IMR-90 (cell line): Measurements from ENCODE around the gene NCSTN. TPM values are rescaled to one million over a fixed set of nuclear protein-coding genes. Genes with fewer than 3 reads are reported as not detected.

Experiments
- ATAC-seq: fragments of 200-7000 bp; cut with Tn5 transposase; 2 replicates; pipeline ENCODE4 v1.9.1; 2020; ENCODE audit warnings: low read depth, mild to moderate bottlenecking, moderate library complexity
- BruUV-seq: library from RNA; stranded (reverse); fragments of 400-500 nt; replicated peaks from 2 replicates; lab custom pipeline; 2021; lab: Mats Ljungman, UMichigan
- CTCF ChIA-PET: fragments of 300-600 bp; formaldehyde crosslinking; extraction: SDS; loops from one replicate; lab custom pipeline; 2021; ENCODE audit warnings: antibody characterized with exemption; lab: Yijun Ruan, JAX
- POLR2A ChIA-PET: fragments of 300-600 bp; sonication (Branson Sonifier 250); formaldehyde crosslinking; loops from one replicate; lab custom pipeline; 2022; ENCODE audit warnings: antibody characterized with exemption; ENCODE audit not compliant: unreplicated experiment; lab: Charles Lee
- DNase-seq: peaks from one replicate; pipeline ENCODE4 v3.0.0; 2013
- H2AFZ ChIP-seq: replicated peaks from 2 replicates; pipeline ENCODE3; 2013; ENCODE audit warnings: low read length, mild to moderate bottlenecking; ENCODE audit not compliant: poor library complexity
- H2AK5ac ChIP-seq: 2 replicates; pipeline ENCODE4 v1.6.1; 2013; ENCODE audit warnings: low read depth, low read length, inconsistent platforms
- H2AK9ac ChIP-seq: replicated peaks from 2 replicates; pipeline ENCODE3; 2013; ENCODE audit warnings: mild to moderate bottlenecking, low read depth, low read length, moderate library complexity; ENCODE audit not compliant: poor library complexity
- H2BK120ac ChIP-seq: 2 replicates; pipeline ENCODE4 v1.6.1; 2013; ENCODE audit warnings: low read depth, low read length, inconsistent platforms
- H2BK15ac ChIP-seq: 3 replicates; pipeline ENCODE4 v1.6.1; 2013; ENCODE audit warnings: low read depth, low read length, inconsistent platforms
- H2BK20ac ChIP-seq: 2 replicates; pipeline ENCODE4 v1.6.1; 2013; ENCODE audit warnings: low read depth, mild to moderate bottlenecking, inconsistent platforms, low read length, moderate library complexity
- H2BK5ac ChIP-seq: 2 replicates; pipeline ENCODE4 v1.6.1; 2013; ENCODE audit warnings: mild to moderate bottlenecking, low read depth, low read length, inconsistent platforms; ENCODE audit not compliant: poor library complexity, severe bottlenecking
- H3K14ac ChIP-seq: replicated peaks from 2 replicates; pipeline ENCODE4 v1.6.1; 2013; ENCODE audit warnings: low read depth, low read length, inconsistent platforms
- H3K18ac ChIP-seq: 2 replicates; pipeline ENCODE4 v1.6.1; 2013; ENCODE audit warnings: low read depth, low read length, control low read depth
- H3K23ac ChIP-seq: 2 replicates; pipeline ENCODE4 v1.6.1; 2013; ENCODE audit warnings: low read depth, low read length, inconsistent platforms
- H3K27ac ChIP-seq: 2 replicates; pipeline ENCODE4 v1.5.1; 2013; ENCODE audit warnings: mild to moderate bottlenecking, control low read depth, low read length; ENCODE audit not compliant: insufficient read depth
- H3K27me3 ChIP-seq: 2 replicates; pipeline ENCODE4 v1.6.1; 2013; ENCODE audit warnings: low read length; ENCODE audit not compliant: control insufficient read depth, insufficient read depth
- H3K36me3 ChIP-seq: 2 replicates; pipeline ENCODE4 v1.6.1; 2013; ENCODE audit warnings: low read length, mixed read lengths; ENCODE audit not compliant: control insufficient read depth, insufficient read depth
- H3K4ac ChIP-seq: 2 replicates; pipeline ENCODE4 v1.6.1; 2013; ENCODE audit warnings: low read depth, low read length, inconsistent platforms
- H3K4me1 ChIP-seq: 2 replicates; pipeline ENCODE4 v1.6.1; 2013; ENCODE audit warnings: low read length, mixed read lengths; ENCODE audit not compliant: control insufficient read depth, insufficient read depth
- H3K4me2 ChIP-seq: 2 replicates; pipeline ENCODE4 v1.6.1; 2013; ENCODE audit warnings: low read depth, mild to moderate bottlenecking, control low read depth, low read length, moderate library complexity
- H3K4me3 ChIP-seq: 2 replicates; pipeline ENCODE4 v1.5.1; 2013; ENCODE audit warnings: low read depth, mild to moderate bottlenecking, control low read depth, low read length, moderate library complexity; ENCODE audit not compliant: insufficient read depth
- H3K56ac ChIP-seq: 2 replicates; pipeline ENCODE4 v1.6.1; 2013; ENCODE audit warnings: low read length, inconsistent platforms; ENCODE audit not compliant: insufficient read depth; ENCODE audit errors: extremely low read depth
- H3K79me1 ChIP-seq, 2 experiments: 2 replicates each; pipeline ENCODE4 v1.6.1; 2013; ENCODE audit warnings: low read length in 2 of 2, inconsistent platforms in 1 of 2, low read depth in 1 of 2
- H3K9ac ChIP-seq: 2 replicates; pipeline ENCODE4 v1.6.1; 2013; ENCODE audit warnings: low read depth, low read length, control low read depth
- H3K9me1 ChIP-seq: 2 replicates; pipeline ENCODE4 v1.6.1; 2013; ENCODE audit warnings: low read length, inconsistent platforms; ENCODE audit not compliant: insufficient read depth
- H3K9me3 ChIP-seq: 2 replicates; pipeline ENCODE4 v1.6.1; 2013; ENCODE audit warnings: low read length; ENCODE audit not compliant: control insufficient read depth, insufficient read depth
- H4K20me1 ChIP-seq: 2 replicates; pipeline ENCODE4 v1.6.1; 2013; ENCODE audit warnings: low read length, inconsistent platforms; ENCODE audit not compliant: insufficient read depth
- H4K5ac ChIP-seq: 2 replicates; pipeline ENCODE4 v1.6.1; 2013; ENCODE audit warnings: mild to moderate bottlenecking, low read depth, low read length, control low read depth
- H4K8ac ChIP-seq, 2 experiments: 2 replicates each; pipeline ENCODE4 v1.6.1; 2013; ENCODE audit warnings: low read depth in 2 of 2, low read length in 2 of 2, control low read depth in 1 of 2, inconsistent platforms in 1 of 2
- H4K91ac ChIP-seq: 2 replicates; pipeline ENCODE4 v1.6.1; 2013; ENCODE audit warnings: low read depth, low read length, inconsistent platforms; ENCODE audit not compliant: insufficient read depth
- CEBPB ChIP-seq: IDR thresholded peaks from 2 replicates; pipeline ENCODE4 v1.6.1; 2012; ENCODE audit warnings: low read depth, low read length, improper control_type of control experiment
- CHD1 ChIP-seq: IDR thresholded peaks from 2 replicates; pipeline ENCODE4 v1.6.1; 2012; ENCODE audit warnings: low read depth, low read length, improper control_type of control experiment
- FOS ChIP-seq: fragments of 150-350 bp; IDR thresholded peaks from 2 replicates; pipeline ENCODE4 v1.6.1; 2016; ENCODE audit warnings: low read depth, low read length
- MAZ ChIP-seq: IDR thresholded peaks from 2 replicates; pipeline ENCODE4 v1.6.1; 2012; ENCODE audit warnings: low read depth, mild to moderate bottlenecking, low read length, improper control_type of control experiment, moderate library complexity, borderline replicate concordance
- MXI1 ChIP-seq: IDR thresholded peaks from 2 replicates; pipeline ENCODE4 v1.6.1; 2012; ENCODE audit warnings: low read depth, mild to moderate bottlenecking, low read length, moderate library complexity, borderline replicate concordance
- RFX5 ChIP-seq: IDR thresholded peaks from 2 replicates; pipeline ENCODE4 v1.8.0; 2012; ENCODE audit warnings: low read depth, mild to moderate bottlenecking, low read length, moderate library complexity
- dilution Hi-C: fragments of 300-500 bp; cut with HindIII; formaldehyde crosslinking; loops from one replicate; pipeline ENCODE4 v1.14.3; 2018; ENCODE audit warnings: low sequenced_read_pairs; ENCODE audit not compliant: unreplicated experiment
- in situ Hi-C: fragments of 300-500 bp; cut with MboI; formaldehyde crosslinking; loops from 3 replicates; pipeline ENCODE4 v1.14.3; 2019; ENCODE audit warnings: low sequenced_read_pairs, inconsistent platforms, mixed read lengths
- intact Hi-C: fragments of 100-400 bp; cut with micrococcal nuclease; formaldehyde crosslinking; loops from 2 replicates; pipeline ENCODE4 v1.10.0; 2022
- polyA plus RNA-seq, 3 experiments: library from polyadenylated mRNA; depleted of rRNA; stranded (reverse); fragments of >200 nt; gene quantifications; 2 replicates each; pipeline ENCODE4 v1.2.3, GENCODE V29; 2012; ENCODE audit warnings: low replicate concordance in 1 of 3
- total RNA-seq: library from RNA; depleted of rRNA; stranded (reverse); fragments of >200 nt; gene quantifications from 2 replicates; pipeline ENCODE4 v1.2.3, GENCODE V29; 2012
- TF ChIP-seq, protein P1 (sequence below): fragments of 150-350 bp; IDR thresholded peaks from 2 replicates; pipeline ENCODE4 v1.6.1; 2017; ENCODE audit warnings: mild to moderate bottlenecking, antibody characterized with exemption, low read length, low read depth

The NCSTN gene
- total and polyA plus RNA-seq, 2 of the 4 experiments (the other 2 are of a cell fraction): 60.2 to 182 TPM

GRCh38 chr1:160371346-160371631 is 28.1 kb downstream of the NCSTN start:
- CTCF ChIA-PET: no interaction called here
- H3K4me2 ChIP-seq: no peak overlapping the region
- no peaks in the 10 kb centered on the region for H3K9me1 ChIP-seq
- no peaks in the 10 kb centered on the region for H3K9me3 ChIP-seq
- no peaks in the 10 kb centered on the region for H3K4me1 ChIP-seq
- no peak overlapping the region for H3K4ac ChIP-seq
- BruUV-seq: no TSS peak
- dilution Hi-C loops (no loop called here), in situ Hi-C loops (loop anchor here (10.0 kb wide), 1 partner anchor 436 kb away; no protein-coding TSS in a partner anchor), intact Hi-C loops (loop anchor here (10.0 kb wide), 1 partner anchor 426 kb away; the partner anchor contains the start of gene IGSF9)
- H2BK120ac ChIP-seq: no peak overlapping the region
- H3K18ac ChIP-seq: no peak overlapping the region
- ATAC-seq (no peak), DNase-seq (no peak)
- no peaks in the 10 kb centered on the region for H4K20me1 ChIP-seq
- no peak overlapping the region for H2AK9ac ChIP-seq
- no peaks in the 10 kb centered on the region for H3K36me3 ChIP-seq
- no peak overlapping the region for H4K91ac ChIP-seq
- no peak overlapping the region for H3K4me3 ChIP-seq
- H3K79me1 ChIP-seq: no peaks in the 10 kb centered on the region
- no peak for TF ChIP-seq MXI1
- TF ChIP-seq, protein P1, sequence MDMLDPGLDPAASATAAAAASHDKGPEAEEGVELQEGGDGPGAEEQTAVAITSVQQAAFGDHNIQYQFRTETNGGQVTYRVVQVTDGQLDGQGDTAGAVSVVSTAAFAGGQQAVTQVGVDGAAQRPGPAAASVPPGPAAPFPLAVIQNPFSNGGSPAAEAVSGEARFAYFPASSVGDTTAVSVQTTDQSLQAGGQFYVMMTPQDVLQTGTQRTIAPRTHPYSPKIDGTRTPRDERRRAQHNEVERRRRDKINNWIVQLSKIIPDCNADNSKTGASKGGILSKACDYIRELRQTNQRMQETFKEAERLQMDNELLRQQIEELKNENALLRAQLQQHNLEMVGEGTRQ: no peak
- TF ChIP-seq FOS: no peak
- TF ChIP-seq MAZ: no peak
- no peak for TF ChIP-seq RFX5
- no peak for TF ChIP-seq CHD1
- TF ChIP-seq CEBPB: no peak
- no peak overlapping the region for H2BK20ac ChIP-seq
- peaks cover 6% of the 10 kb centered on the region; the same call in 1 of the 2 replicates for H3K27me3 ChIP-seq
- no peak overlapping the region for H4K5ac ChIP-seq
- no peak overlapping the region for H3K23ac ChIP-seq
- POLR2A ChIA-PET: no interaction called here
- no peak overlapping the region for H3K14ac ChIP-seq
- no peak overlapping the region for H2BK5ac ChIP-seq
- no peak overlapping the region for H3K56ac ChIP-seq
- no peak overlapping the region for H2BK15ac ChIP-seq
- H3K27ac ChIP-seq: no peak overlapping the region
- H4K8ac ChIP-seq: no peak overlapping the region
- no peak overlapping the region for H3K9ac ChIP-seq
- no peak overlapping the region for H2AFZ ChIP-seq
- no peak overlapping the region for H2AK5ac ChIP-seq
